ENCODE data around the gene ERCC4. TPM values are rescaled to one million over a fixed set of nuclear protein-coding genes. Genes with fewer than 3 reads are reported as not detected.

Gene ERCC4
- total RNA-seq, 4 donors from 2014 or later = 2.5 to 13.2 (median 4.8) TPM

GRCh38 chr16:13938480-13938879 is 18.5 kb downstream of the ERCC4 start:
- DNase-seq = no peak
- H3K9me3 ChIP-seq = no peaks in the 10 kb centered on the region
- TF ChIP-seq CTCF (IDR thresholded peaks at IDR 0.05) (no peak), POLR2A (IDR thresholded peaks at IDR 0.05) (no peak)
- no peak overlapping the region for H3K4me3 ChIP-seq
- no peaks in the 10 kb centered on the region for H3K27me3 ChIP-seq
- H3K27ac ChIP-seq = no peak overlapping the region
- H3K36me3 ChIP-seq = peaks cover 0 to 24% (median 0%) of the 10 kb centered on the region in 3 donors
- H3K4me1 ChIP-seq = no peaks in the 10 kb centered on the region

GRCh38 chr16:13939821-13940220 is 19.9 kb downstream of the ERCC4 start:
- H3K27ac ChIP-seq = no peak overlapping the region
- H3K4me1 ChIP-seq = no peaks in the 10 kb centered on the region

GRCh38 chr16:13940397-13940933 is 20.5 kb downstream of the ERCC4 start:
- no peak for DNase-seq

More at GRCh38 chr16:13939821-13940220, 19.9 kb downstream of the ERCC4 start:
- TF ChIP-seq POLR2A (IDR thresholded peaks at IDR 0.05) (no peak), CTCF (IDR thresholded peaks at IDR 0.05) (no peak)
- H3K4me3 ChIP-seq = no peak overlapping the region
- H3K27me3 ChIP-seq = no peaks in the 10 kb centered on the region
- no peaks in the 10 kb centered on the region for H3K9me3 ChIP-seq
- peaks cover 0 to 26% (median 0%) of the 10 kb centered on the region in 3 donors for H3K36me3 ChIP-seq
- no peak for DNase-seq

GRCh38 chr16:13944816-13945215 is 24.9 kb downstream of the ERCC4 start:
- H3K4me1 ChIP-seq = no peaks in the 10 kb centered on the region
- H3K4me3 ChIP-seq = no peak overlapping the region
- H3K27me3 ChIP-seq = no peaks in the 10 kb centered on the region
- H3K36me3 ChIP-seq = peaks cover 0 to 35% (median 0%) of the 10 kb centered on the region in 3 donors
- DNase-seq = no peak
- TF ChIP-seq POLR2A (IDR thresholded peaks at IDR 0.05) (no peak), CTCF (IDR thresholded peaks at IDR 0.05) (no peak)
- H3K9me3 ChIP-seq = no peaks in the 10 kb centered on the region
- H3K27ac ChIP-seq = no peak overlapping the region

More at GRCh38 chr16:13940397-13940933, 20.5 kb downstream of the ERCC4 start:
- H3K9me3 ChIP-seq = no peaks in the 10 kb centered on the region
- H3K4me3 ChIP-seq = no peak overlapping the region
- no peak overlapping the region for H3K27ac ChIP-seq
- H3K36me3 ChIP-seq = peaks cover 0 to 25% (median 0%) of the 10 kb centered on the region in 3 donors
- TF ChIP-seq POLR2A (IDR thresholded peaks at IDR 0.05) (no peak), CTCF (IDR thresholded peaks at IDR 0.05) (no peak)
- H3K4me1 ChIP-seq = no peaks in the 10 kb centered on the region
- no peaks in the 10 kb centered on the region for H3K27me3 ChIP-seq

- Histone ChIP-seq H3K9me3 (no peaks in the 10 kb centered on the region), H3K36me3 (peaks cover 0 to 35% (median 0%) of the 10 kb centered on the region in 3 donors), H3K4me3 (no peak overlapping the region), H3K4me1 (no peaks in the 10 kb centered on the region), H3K27me3 (no peaks in the 10 kb centered on the region), H3K27ac (no peak overlapping the region)
- no peak for TF ChIP-seq POLR2A (IDR thresholded peaks at IDR 0.05)
- no peak for TF ChIP-seq CTCF (IDR thresholded peaks at IDR 0.05)
- DNase-seq = no peak
These were observed 26.0 kb downstream of the ERCC4 start for GRCh38 chr16:13945744-13946485.

All from Peyer's patch (tissue), 4 donors.